ENCODE measurements around the gene DNAJC22. TPM values are rescaled to one million over a fixed set of nuclear protein-coding genes. Genes with fewer than 3 reads are reported as not detected.

The DNAJC22 gene
- polyA plus RNA-seq, 3 donors = not detected

- Mint-ChIP-seq H3K36me3 (peaks cover 8 to 13% of the 10 kb centered on the region in 2 donors), H3K9me3 (peaks cover 0 to 33% (median 13%) of the 10 kb centered on the region in 7 donors), H3K27ac (peak overlapping the region in 1 of 7 donors; percentile 61), H3K27me3 (ENCODE audit: low read depth in 3 of 3) (peaks cover 95 to 100% (median 96%) of the 10 kb centered on the region in 3 donors), H3K4me1 (peaks cover 33% of the 10 kb centered on the region), H3K4me3 (peak overlapping the region in 1 of 2 donors; percentile 68)
- Histone ChIP-seq H3K4me2 (replicated peaks; ENCODE audit: extremely low read depth, low read length, poor library complexity, severe bottlenecking) (no peak overlapping the region), H3K27ac (ENCODE audit: low read depth in 1 of 2, low read length in 2 of 2) (no peak overlapping the region), H3K4me3 (replicated peaks in 1 of 3; ENCODE audit: low read depth in 2 of 3, low read length in 3 of 3) (no peak overlapping the region), H3K79me2 (ENCODE audit: insufficient read depth, low read length) (no peaks in the 10 kb centered on the region), H3K27me3 (ENCODE audit: control insufficient read depth in 2 of 2, insufficient read depth in 2 of 2, low read length in 2 of 2) (peaks cover 81 to 99% of the 10 kb centered on the region in 2 donors), H3K9ac (ENCODE audit: insufficient read depth, low read length, poor library complexity, severe bottlenecking) (no peak overlapping the region), H3K4me1 (ENCODE audit: control insufficient read depth in 1 of 2, insufficient read depth in 2 of 2, low read length in 2 of 2) (peaks cover 27 to 40% of the 10 kb centered on the region in 2 donors), H4K20me1 (ENCODE audit: insufficient read depth, low read length) (no peaks in the 10 kb centered on the region), H2AFZ (ENCODE audit: insufficient read depth, low read depth, low read length, poor library complexity, severe bottlenecking) (no peak overlapping the region), H3K36me3 (replicated peaks in 1 of 2; ENCODE audit: control insufficient read depth in 1 of 2, insufficient read depth in 2 of 2, low read length in 2 of 2) (no peaks in the 10 kb centered on the region), H3K9me3 (replicated peaks in 1 of 2; ENCODE audit: control insufficient read depth in 1 of 2, insufficient read depth in 1 of 2, low read length in 2 of 2) (peaks cover 0 to 44% of the 10 kb centered on the region in 2 donors)
- WGBS (ENCODE audit: insufficient coverage) = 68% methylated on average over 5 of the region's 5 CpGs
- DNase-seq = no peak
- TF ChIP-seq, protein P1, sequence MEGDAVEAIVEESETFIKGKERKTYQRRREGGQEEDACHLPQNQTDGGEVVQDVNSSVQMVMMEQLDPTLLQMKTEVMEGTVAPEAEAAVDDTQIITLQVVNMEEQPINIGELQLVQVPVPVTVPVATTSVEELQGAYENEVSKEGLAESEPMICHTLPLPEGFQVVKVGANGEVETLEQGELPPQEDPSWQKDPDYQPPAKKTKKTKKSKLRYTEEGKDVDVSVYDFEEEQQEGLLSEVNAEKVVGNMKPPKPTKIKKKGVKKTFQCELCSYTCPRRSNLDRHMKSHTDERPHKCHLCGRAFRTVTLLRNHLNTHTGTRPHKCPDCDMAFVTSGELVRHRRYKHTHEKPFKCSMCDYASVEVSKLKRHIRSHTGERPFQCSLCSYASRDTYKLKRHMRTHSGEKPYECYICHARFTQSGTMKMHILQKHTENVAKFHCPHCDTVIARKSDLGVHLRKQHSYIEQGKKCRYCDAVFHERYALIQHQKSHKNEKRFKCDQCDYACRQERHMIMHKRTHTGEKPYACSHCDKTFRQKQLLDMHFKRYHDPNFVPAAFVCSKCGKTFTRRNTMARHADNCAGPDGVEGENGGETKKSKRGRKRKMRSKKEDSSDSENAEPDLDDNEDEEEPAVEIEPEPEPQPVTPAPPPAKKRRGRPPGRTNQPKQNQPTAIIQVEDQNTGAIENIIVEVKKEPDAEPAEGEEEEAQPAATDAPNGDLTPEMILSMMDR (IDR thresholded peaks at IDR 0.05) = no peak
- intact Hi-C loops (cut with micrococcal nuclease) = no loop called here
Measured at GRCh38 chr12:49339464-49339861, 7.2 kb upstream of the DNAJC22 start.

DNA sequence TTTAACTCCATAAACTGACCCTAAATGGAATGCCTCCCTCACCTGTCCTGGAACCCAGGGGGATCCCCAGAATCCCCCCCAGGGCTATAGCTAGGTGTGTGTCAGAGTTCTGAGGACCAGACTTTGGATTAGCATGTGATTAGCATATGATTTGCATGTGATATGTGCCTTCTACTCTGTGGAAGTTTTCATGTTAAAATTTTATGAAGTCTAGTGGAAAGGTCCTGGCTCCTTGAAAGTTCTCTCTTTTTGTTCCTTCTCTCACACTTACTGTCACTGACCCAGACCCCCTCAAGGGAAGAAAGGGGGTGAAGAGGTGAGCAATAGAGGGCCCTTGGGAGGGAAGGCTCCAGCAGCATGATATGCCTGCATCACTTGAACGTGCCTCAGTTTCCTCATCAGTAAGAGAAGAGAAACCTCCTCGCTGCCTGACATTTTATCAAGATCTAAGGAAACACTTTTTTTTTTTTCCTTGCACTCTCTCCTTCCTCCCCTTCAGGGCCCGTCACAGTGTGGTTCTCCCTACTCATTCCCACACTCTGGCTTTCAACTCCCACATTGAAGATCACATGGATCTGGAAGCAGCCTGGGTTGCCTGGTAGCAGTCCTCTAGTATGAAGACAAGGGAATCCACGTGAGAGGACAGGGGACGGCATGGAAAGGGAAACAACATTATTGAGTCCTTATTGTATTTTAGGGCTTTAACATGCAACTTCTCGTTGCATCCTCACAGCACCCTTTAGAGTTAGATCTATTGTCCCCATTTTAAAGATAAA is 6.4 kb upstream of the DNAJC22 start:
- H3K36me3 Mint-ChIP-seq = peaks cover 8 to 11% of the 10 kb centered on the region in 2 donors
- H3K4me1 Mint-ChIP-seq = peaks cover 32% of the 10 kb centered on the region
- Histone ChIP-seq H3K36me3 (replicated peaks in 1 of 2; ENCODE audit: control insufficient read depth in 1 of 2, insufficient read depth in 2 of 2, low read length in 2 of 2) (no peaks in the 10 kb centered on the region), H3K27ac (ENCODE audit: low read depth in 1 of 2, low read length in 2 of 2) (no peak overlapping the region), H3K79me2 (ENCODE audit: insufficient read depth, low read length) (no peaks in the 10 kb centered on the region), H2AFZ (ENCODE audit: insufficient read depth, low read depth, low read length, poor library complexity, severe bottlenecking) (no peak overlapping the region), H3K9me3 (replicated peaks in 1 of 2; ENCODE audit: control insufficient read depth in 1 of 2, insufficient read depth in 1 of 2, low read length in 2 of 2) (peaks cover 0 to 36% of the 10 kb centered on the region in 2 donors), H3K9ac (ENCODE audit: insufficient read depth, low read length, poor library complexity, severe bottlenecking) (no peak overlapping the region), H3K4me1 (ENCODE audit: control insufficient read depth in 1 of 2, insufficient read depth in 2 of 2, low read length in 2 of 2) (peaks cover 27 to 40% of the 10 kb centered on the region in 2 donors), H3K4me2 (replicated peaks; ENCODE audit: extremely low read depth, low read length, poor library complexity, severe bottlenecking) (no peak overlapping the region), H4K20me1 (ENCODE audit: insufficient read depth, low read length) (no peaks in the 10 kb centered on the region), H3K4me3 (replicated peaks in 1 of 3; ENCODE audit: low read depth in 2 of 3, low read length in 3 of 3) (no peak overlapping the region), H3K27me3 (ENCODE audit: control insufficient read depth in 2 of 2, insufficient read depth in 2 of 2, low read length in 2 of 2) (peaks cover 82 to 98% of the 10 kb centered on the region in 2 donors)
- 56% methylated on average over 3 of the region's 6 CpGs for WGBS (ENCODE audit: insufficient coverage)
- intact Hi-C loops (cut with micrococcal nuclease) = loop anchor here in 1 of 2 donors (10.0 kb wide), 1 partner anchor 275 kb away; the partner anchor contains the start of genes KMT2D and RHEBL1
- TF ChIP-seq, protein P1 (IDR thresholded peaks at IDR 0.05) = no peak
- DNase-seq = no peak
- H3K27me3 Mint-ChIP-seq (ENCODE audit: low read depth in 3 of 3) = peaks cover 91 to 100% (median 94%) of the 10 kb centered on the region in 3 donors
- H3K9me3 Mint-ChIP-seq = peaks cover 0 to 31% (median 14%) of the 10 kb centered on the region in 7 donors
- peak overlapping the region in 1 of 2 donors; percentile 92 for H3K4me3 Mint-ChIP-seq
- H3K27ac Mint-ChIP-seq = no peak overlapping the region

Data from CD14-positive monocyte (primary cell).